Hematopoietic multipotent progenitor cell (in vitro differentiated cells): ENCODE data around the gene ZNF555. TPM values are rescaled to one million over a fixed set of nuclear protein-coding genes. Genes with fewer than 3 reads are reported as not detected.

Source experiments
- DNase-seq, 3 donors: peaks; one replicate each; pipeline ENCODE4 v3.0.0-alpha.2; 2011 to 2015; ENCODE audit warnings: low read depth in 2 of 3, low spot score in 2 of 3
- total RNA-seq: library from RNA; depleted of rRNA; stranded (reverse); fragments of >200 nt; gene quantifications from one replicate; pipeline ENCODE4 v1.2.3, GENCODE V29; 2012

ZNF555 gene
- total RNA-seq, 1 donor, result 5.9 TPM

DNA sequence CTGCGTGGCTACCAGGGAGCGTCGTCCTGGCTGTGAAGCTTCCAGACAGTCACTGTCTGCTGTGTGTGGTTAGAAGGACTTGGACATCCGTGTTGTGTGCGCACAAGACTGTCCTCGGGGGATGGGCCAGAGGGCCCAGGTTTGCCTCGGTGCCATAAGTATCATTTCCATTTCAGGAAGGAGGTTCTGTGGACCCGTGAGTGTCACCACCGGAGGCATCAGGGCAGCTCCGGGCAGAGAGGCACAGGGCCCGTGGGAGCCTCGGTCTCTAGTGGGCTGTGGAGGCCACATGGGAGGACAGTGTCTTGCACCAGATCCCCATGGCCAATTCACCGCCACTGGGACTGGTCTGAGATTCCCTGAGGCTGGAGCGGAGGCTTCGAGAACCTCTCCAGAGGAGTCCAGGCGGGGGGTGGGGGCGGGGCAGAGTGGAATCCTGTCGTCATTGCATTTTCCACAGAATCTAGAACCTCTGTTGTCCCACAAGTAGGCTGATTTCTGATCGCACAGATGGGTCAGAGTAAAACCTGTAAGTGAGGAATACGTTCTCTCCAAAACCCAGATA is 65.4 kb downstream of the ZNF555 start:
- DNase-seq, result no peak

Other genes with a start within 250 kb of the ZNF555 start
- gene GNG7, start 138.8 kb upstream of the ZNF555 start, total RNA-seq, result 5.1 TPM
- 7.3 TPM for gene DIRAS1, start 120.1 kb upstream of the ZNF555 start, total RNA-seq
- gene SLC39A3, start 101.5 kb upstream of the ZNF555 start, total RNA-seq, result 228 TPM
- 50.6 TPM for gene SGTA, start 58.2 kb upstream of the ZNF555 start, total RNA-seq
- 102 TPM for gene THOP1, start 56.0 kb upstream of the ZNF555 start, total RNA-seq
- 4.8 TPM for gene ZNF554, start 21.6 kb upstream of the ZNF555 start, total RNA-seq
- not detected for gene ZNF556, start 25.9 kb downstream of the ZNF555 start, total RNA-seq
- gene ZNF57, start 59.5 kb downstream of the ZNF555 start, total RNA-seq, result 3.5 TPM
- gene ZNF77, start 103.5 kb downstream of the ZNF555 start, total RNA-seq, result 3.8 TPM
- gene TLE6, start 136.1 kb downstream of the ZNF555 start, total RNA-seq, result 0.27 TPM
- 0.27 TPM for gene TLE2, start 187.8 kb downstream of the ZNF555 start, total RNA-seq
- 304 TPM for gene TLE5, start 221.0 kb downstream of the ZNF555 start, total RNA-seq